GM23338 (cell line): ENCODE results near the gene GNAT3. TPM values are rescaled to one million over a fixed set of nuclear protein-coding genes. Genes with fewer than 3 reads are reported as not detected.

Experiments
- ETS1 ChIP-seq: IDR thresholded peaks from 2 replicates; pipeline ENCODE4 v1.6.1; 2016; ENCODE audit warnings: antibody characterized with exemption
- EZH2 ChIP-seq: fragments of 200-600 bp; sonication (generic); IDR thresholded peaks from one replicate; pipeline ENCODE4 v1.8.0; 2017; ENCODE audit warnings: antibody characterized with exemption, mild to moderate bottlenecking, low read depth; ENCODE audit not compliant: unreplicated experiment
- EZH2phosphoT487 ChIP-seq: fragments of 200-600 bp; sonication (generic); IDR thresholded peaks from one replicate; pipeline ENCODE4 v1.8.1; 2018; ENCODE audit warnings: antibody characterized with exemption; ENCODE audit not compliant: unreplicated experiment
- JUNB ChIP-seq: IDR thresholded peaks from one replicate; pipeline ENCODE4 v1.6.1; 2016; ENCODE audit warnings: antibody characterized with exemption; ENCODE audit not compliant: unreplicated experiment
- NANOG ChIP-seq: IDR thresholded peaks from 2 replicates; pipeline ENCODE4 v1.6.1; 2016; ENCODE audit warnings: antibody characterized with exemption, borderline replicate concordance
- POLR2AphosphoS5 ChIP-seq: IDR thresholded peaks from 2 replicates; pipeline ENCODE4 v1.6.1; 2016; ENCODE audit warnings: antibody characterized with exemption, low read depth
- STAT1 ChIP-seq: IDR thresholded peaks from one replicate; pipeline ENCODE4 v1.6.1; 2016; ENCODE audit warnings: antibody characterized with exemption; ENCODE audit not compliant: unreplicated experiment
- ZNF114 ChIP-seq: fragments of 250-450 bp; sonication (Bioruptor Pico); IDR thresholded peaks from 2 replicates; pipeline ENCODE4 v1.5.0; 2020; ENCODE audit warnings: mild to moderate bottlenecking, moderate library complexity
- ZNF331 ChIP-seq: fragments of 250-450 bp; sonication (Bioruptor Pico); IDR thresholded peaks from 2 replicates; pipeline ENCODE4 v1.5.0; 2020; ENCODE audit warnings: low read depth, mild to moderate bottlenecking, moderate library complexity
- ZNF462 ChIP-seq: fragments of 250-450 bp; sonication (Bioruptor Pico); IDR thresholded peaks from 2 replicates; pipeline ENCODE4 v1.5.0; 2020; ENCODE audit warnings: mild to moderate bottlenecking, moderate library complexity
- polyA plus RNA-seq: library from polyadenylated mRNA; unstranded; fragments of >200 nt; fragmentation: Nextera tagmentation; extraction: Ambion mirVana; gene quantifications from 2 replicates; pipeline ENCODE4 v1.2.1, GENCODE V29; 2016
- total RNA-seq: library from RNA; depleted of rRNA; stranded (reverse); fragments of >200 nt; shearing (Covaris generic); gene quantifications from 2 replicates; pipeline ENCODE4 v1.2.3, GENCODE V29; 2014

Gene GNAT3
- total and polyA plus RNA-seq, 2 experiments from 2014 or later: not detected

GRCh38 chr7:80450621-80451308 is 61.1 kb downstream of the GNAT3 start (continued):
- TF ChIP-seq ZNF462 (CRISPR knock-in tag) (no peak), POLR2AphosphoS5 (no peak), EZH2phosphoT487 (no peak), JUNB (no peak), NANOG (no peak), ZNF331 (CRISPR knock-in tag) (no peak), STAT1 (no peak), ETS1 (no peak), EZH2 (no peak), ZNF114 (CRISPR knock-in tag) (no peak)
